AG04450 (cell line): Measurements from ENCODE around the gene REPS2. TPM values are rescaled to one million over a fixed set of nuclear protein-coding genes. Genes with fewer than 3 reads are reported as not detected.

Source experiments
- CTCF ChIA-PET: fragments of 300-600, 350-600 bp; formaldehyde crosslinking; extraction: SDS; loops from one replicate; lab custom pipeline; 2022; ENCODE audit warnings: antibody characterized with exemption, inconsistent platforms; lab: Charles Lee
- POLR2A ChIA-PET: fragments of 350-600 bp; formaldehyde crosslinking; extraction: SDS; loops from one replicate; lab custom pipeline; 2021; ENCODE audit warnings: antibody characterized with exemption, inconsistent platforms; lab: Yijun Ruan, JAX
- DNase-seq: peaks from one replicate; pipeline ENCODE4 v3.0.0-alpha.2; 2011; ENCODE audit warnings: low read depth, low spot score
- H3K27ac ChIP-seq: one replicate; pipeline ENCODE4 v1.5.1; 2012; ENCODE audit warnings: low read depth, low read length, control low read depth
- H3K27me3 ChIP-seq: one replicate; pipeline ENCODE4 v1.6.0; 2012; ENCODE audit warnings: low read length; ENCODE audit not compliant: control insufficient read depth, insufficient read depth
- H3K4me3 ChIP-seq: 2 replicates; pipeline ENCODE4 v1.5.1; 2011; ENCODE audit warnings: mild to moderate bottlenecking, low read depth, low read length, control low read depth
- H3K9me3 ChIP-seq: 2 replicates; pipeline ENCODE4 v1.5.1; 2012; ENCODE audit warnings: low read length; ENCODE audit not compliant: control insufficient read depth, insufficient read depth
- polyA plus RNA-seq: library from polyadenylated mRNA; depleted of rRNA; stranded (reverse); fragments of >200 nt; gene quantifications from 2 replicates; pipeline ENCODE4 v1.2.3, GENCODE V29; 2011
- TF ChIP-seq, protein P1 (sequence below): IDR thresholded peaks from 2 replicates; pipeline ENCODE4 v1.5.1; 2011; ENCODE audit warnings: low read depth, low read length, control low read depth, inconsistent platforms

The REPS2 gene
- polyA plus RNA-seq, 1 experiment, result 0.17 TPM

DNA sequence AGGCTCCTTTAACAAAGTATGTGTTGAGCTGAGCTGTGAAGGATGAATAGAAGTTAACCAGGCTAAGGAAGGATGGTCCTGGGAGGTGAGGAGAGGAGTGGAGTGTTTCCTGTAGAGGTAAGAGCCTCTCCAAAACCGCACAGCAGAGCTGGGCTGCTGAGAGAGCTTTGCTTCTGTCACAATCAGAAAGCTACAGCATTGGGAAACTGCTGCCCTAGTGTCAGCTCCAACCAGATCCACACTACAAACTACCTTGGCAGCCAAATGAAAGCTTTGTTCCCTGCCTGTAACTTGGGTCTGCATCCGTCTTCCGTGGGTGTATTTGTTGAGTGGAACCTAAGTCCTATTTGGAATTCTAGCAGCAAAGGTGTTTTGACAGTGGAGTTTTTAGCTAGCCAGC lies 91.8 kb downstream of the REPS2 start:
- H3K27me3 ChIP-seq, result peaks cover 2% of the 10 kb centered on the region
- H3K4me3 ChIP-seq, result no peak overlapping the region
- ChIA-PET CTCF (interaction anchor here (1.3 to 4.7 kb wide), 3 partner anchors 8 to 212 kb away, joined by 3 to 20 read pairs (median 5); no protein-coding TSS in a partner anchor), POLR2A (no interaction called here)
- H3K27ac ChIP-seq, result no peak overlapping the region
- TF ChIP-seq, protein P1, sequence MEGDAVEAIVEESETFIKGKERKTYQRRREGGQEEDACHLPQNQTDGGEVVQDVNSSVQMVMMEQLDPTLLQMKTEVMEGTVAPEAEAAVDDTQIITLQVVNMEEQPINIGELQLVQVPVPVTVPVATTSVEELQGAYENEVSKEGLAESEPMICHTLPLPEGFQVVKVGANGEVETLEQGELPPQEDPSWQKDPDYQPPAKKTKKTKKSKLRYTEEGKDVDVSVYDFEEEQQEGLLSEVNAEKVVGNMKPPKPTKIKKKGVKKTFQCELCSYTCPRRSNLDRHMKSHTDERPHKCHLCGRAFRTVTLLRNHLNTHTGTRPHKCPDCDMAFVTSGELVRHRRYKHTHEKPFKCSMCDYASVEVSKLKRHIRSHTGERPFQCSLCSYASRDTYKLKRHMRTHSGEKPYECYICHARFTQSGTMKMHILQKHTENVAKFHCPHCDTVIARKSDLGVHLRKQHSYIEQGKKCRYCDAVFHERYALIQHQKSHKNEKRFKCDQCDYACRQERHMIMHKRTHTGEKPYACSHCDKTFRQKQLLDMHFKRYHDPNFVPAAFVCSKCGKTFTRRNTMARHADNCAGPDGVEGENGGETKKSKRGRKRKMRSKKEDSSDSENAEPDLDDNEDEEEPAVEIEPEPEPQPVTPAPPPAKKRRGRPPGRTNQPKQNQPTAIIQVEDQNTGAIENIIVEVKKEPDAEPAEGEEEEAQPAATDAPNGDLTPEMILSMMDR, result no peak
- H3K9me3 ChIP-seq, result no peaks in the 10 kb centered on the region
- DNase-seq, result no peak

DNA sequence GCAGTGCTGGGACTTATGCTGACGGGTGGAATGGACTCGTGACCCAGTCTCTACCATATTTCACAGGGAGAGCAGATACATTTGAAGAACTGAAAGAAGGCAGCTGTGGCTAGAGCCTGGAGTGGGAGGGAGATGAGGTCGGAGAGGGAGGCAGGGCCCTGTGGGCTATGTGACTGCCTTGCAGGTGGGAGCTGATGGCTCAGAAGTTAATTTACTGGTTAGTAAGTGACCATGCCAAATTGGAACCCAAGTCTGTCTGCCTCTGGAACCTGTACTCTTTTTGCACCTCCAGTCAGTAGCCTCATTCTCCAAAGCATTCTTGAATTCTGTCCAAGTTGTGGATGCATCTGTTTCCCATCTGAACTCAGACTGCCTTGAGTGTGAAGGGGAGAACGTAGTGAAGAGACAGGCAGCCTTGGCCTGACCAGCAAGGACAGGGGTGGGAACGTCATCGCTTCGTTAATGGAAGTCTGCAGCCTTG lies 92.3 kb downstream of the REPS2 start:
- Histone ChIP-seq H3K27ac (no peak overlapping the region), H3K27me3 (peaks cover 2% of the 10 kb centered on the region), H3K9me3 (no peaks in the 10 kb centered on the region), H3K4me3 (no peak overlapping the region)
- POLR2A ChIA-PET, result no interaction called here
- no peak for DNase-seq
- TF ChIP-seq, protein P1, result no peak
- CTCF ChIA-PET, result interaction anchor here (0.6 to 4.7 kb wide), 4 partner anchors 8 to 213 kb away, joined by 3 to 20 read pairs (median 4); no protein-coding TSS in a partner anchor

DNA sequence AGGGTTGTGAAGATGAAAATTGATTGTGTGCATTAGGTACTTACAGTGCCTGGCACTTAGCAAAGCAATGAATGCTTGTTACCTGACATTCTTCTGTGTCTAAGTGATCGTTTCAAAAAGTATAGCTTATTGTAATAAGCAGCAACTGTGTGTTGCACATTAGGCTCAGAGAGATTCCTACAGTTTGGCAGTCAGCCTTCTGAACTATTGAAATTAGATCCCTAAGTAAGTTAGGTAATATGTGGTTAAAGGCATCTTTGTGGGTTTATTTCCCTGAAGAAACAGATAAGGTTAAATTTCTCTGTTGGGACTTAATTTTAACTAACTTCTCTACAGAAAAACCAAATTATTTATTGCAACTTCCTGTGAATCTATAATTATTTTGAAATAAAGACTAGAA lies 93.4 kb downstream of the REPS2 start:
- Histone ChIP-seq H3K27me3 (peaks cover 2% of the 10 kb centered on the region), H3K27ac (no peak overlapping the region), H3K9me3 (no peaks in the 10 kb centered on the region), H3K4me3 (no peak overlapping the region)
- no peak for DNase-seq
- ChIA-PET CTCF (interaction anchor here (1.3 to 1.9 kb wide), 3 partner anchors 148 to 157 kb away, joined by 4 to 6 read pairs (median 5); no protein-coding TSS in a partner anchor), POLR2A (no interaction called here)
- TF ChIP-seq, protein P1, result no peak

DNA sequence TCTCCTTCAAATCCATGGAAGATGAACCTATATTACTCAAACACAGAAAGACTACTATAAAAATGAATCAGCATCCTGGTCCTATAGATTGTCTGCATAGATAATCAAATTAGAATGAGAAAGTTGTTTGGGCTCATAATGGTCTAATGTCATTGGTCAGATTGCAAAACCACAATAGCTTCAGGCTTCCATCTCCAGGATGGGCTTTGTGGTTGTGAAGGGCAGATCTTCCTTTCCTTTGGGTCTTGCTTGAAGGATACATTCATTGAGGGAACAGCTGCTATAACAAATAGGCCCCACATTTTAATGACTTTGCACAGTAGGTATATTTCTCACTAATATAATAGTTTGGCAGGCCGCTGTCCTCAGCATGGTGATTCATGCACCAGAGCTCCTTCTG lies 94.3 kb downstream of the REPS2 start:
- POLR2A ChIA-PET, result no interaction called here
- Histone ChIP-seq H3K9me3 (no peaks in the 10 kb centered on the region), H3K27me3 (peaks cover 2% of the 10 kb centered on the region), H3K4me3 (no peak overlapping the region), H3K27ac (no peak overlapping the region)
- DNase-seq, result no peak
- TF ChIP-seq, protein P1, result no peak
- CTCF ChIA-PET, result interaction anchor here (1.3 kb wide), 2 partner anchors 148 to 158 kb away, joined by 4 to 6 read pairs; no protein-coding TSS in a partner anchor

DNA sequence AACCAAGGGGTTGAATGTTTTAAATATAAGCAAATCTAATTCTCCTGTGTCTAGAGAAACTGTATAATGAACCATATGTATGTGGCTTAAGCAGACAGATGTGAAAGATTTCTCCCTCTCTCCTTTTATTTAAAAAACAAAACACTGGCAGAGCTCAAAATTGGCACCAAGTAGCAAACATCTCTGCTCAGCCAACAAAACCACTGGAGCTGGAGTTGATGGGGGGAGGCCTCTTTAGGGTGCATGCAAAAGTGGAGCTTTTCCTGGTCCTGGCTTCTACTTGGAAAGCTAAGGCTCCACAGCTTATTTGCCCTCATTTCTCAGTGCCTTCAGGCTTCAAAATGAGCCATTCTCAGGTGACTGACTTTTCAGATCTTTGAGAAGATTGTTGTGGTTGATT lies 95.6 kb downstream of the REPS2 start:
- peaks cover 2% of the 10 kb centered on the region for H3K27me3 ChIP-seq
- TF ChIP-seq, protein P1, result no peak
- no peak for DNase-seq
- no peaks in the 10 kb centered on the region for H3K9me3 ChIP-seq
- H3K27ac ChIP-seq, result no peak overlapping the region
- CTCF ChIA-PET, result interaction anchor here (1.1 to 1.6 kb wide), 2 partner anchors 214 to 218 kb away, joined by 3 to 11 read pairs; no protein-coding TSS in a partner anchor
- H3K4me3 ChIP-seq, result no peak overlapping the region
- POLR2A ChIA-PET, result no interaction called here
